OCI-LY1 (cell line): ENCODE measurements around the gene SH3PXD2A.

Source experiments
- CTCF ChIP-seq: fragments of 200-600 bp; sonication (generic), shearing (Covaris generic); IDR thresholded peaks from 2 replicates; pipeline ENCODE4 v1.5.1; 2017; ENCODE audit warnings: mild to moderate bottlenecking, antibody characterized with exemption, low read length, moderate library complexity, mixed read lengths
- EZH2 ChIP-seq: fragments of 200-600 bp; sonication (generic), shearing (Covaris generic); IDR thresholded peaks from 2 replicates; pipeline ENCODE4 v1.8.0; 2017; ENCODE audit warnings: borderline replicate concordance, mixed run types, mild to moderate bottlenecking, antibody characterized with exemption, low read length, moderate library complexity, mixed read lengths

DNA sequence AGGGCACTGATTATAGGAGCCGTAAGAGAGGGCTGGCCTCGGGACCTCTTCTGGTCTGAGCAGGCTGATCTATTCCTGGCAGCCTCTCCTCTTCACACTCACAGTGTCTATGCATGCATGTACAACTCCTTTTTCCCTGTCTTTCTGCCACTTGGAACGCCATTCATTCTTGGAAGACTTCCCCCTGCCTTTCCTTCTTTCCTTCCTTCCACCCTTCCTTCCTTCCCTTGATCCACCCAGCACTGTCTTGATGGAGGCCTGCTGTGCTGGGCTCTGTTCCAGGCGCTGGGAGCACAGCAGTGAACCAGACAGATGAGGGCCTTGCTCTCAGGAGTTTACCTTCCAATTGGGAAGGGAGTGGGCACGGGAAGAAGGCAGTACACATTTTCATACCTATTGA, 114.8 kb downstream of the SH3PXD2A start:
- no peak for TF ChIP-seq EZH2
- no peak for TF ChIP-seq CTCF
